Measurements from ENCODE around the gene CD81.

Gene CD81

DNA sequence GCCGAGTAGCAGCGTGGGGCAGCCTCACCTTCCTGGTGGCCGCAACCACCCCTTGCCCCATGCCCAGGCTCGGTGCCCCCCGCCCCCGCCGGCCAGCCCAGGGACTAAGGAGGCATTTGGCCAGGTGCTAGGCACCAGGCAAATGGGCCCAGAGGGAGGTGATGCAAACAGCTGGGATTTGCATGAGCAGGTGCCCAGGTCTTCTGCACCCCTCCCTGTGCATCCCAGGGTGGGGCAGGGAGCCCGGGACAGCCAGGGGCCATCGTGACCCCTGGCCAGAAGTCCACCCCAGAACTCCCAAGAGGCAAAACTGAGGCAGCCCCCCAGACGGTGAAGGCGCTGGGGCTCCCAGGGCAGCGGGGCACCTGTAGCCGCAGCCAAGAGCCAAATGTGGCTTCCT, 49.1 kb downstream of the CD81 start:
- H3K4me3 ChIP-seq (replicated peaks; ENCODE audit: low read depth, low read length) = no peak overlapping the region
- TF ChIP-seq, protein P1, sequence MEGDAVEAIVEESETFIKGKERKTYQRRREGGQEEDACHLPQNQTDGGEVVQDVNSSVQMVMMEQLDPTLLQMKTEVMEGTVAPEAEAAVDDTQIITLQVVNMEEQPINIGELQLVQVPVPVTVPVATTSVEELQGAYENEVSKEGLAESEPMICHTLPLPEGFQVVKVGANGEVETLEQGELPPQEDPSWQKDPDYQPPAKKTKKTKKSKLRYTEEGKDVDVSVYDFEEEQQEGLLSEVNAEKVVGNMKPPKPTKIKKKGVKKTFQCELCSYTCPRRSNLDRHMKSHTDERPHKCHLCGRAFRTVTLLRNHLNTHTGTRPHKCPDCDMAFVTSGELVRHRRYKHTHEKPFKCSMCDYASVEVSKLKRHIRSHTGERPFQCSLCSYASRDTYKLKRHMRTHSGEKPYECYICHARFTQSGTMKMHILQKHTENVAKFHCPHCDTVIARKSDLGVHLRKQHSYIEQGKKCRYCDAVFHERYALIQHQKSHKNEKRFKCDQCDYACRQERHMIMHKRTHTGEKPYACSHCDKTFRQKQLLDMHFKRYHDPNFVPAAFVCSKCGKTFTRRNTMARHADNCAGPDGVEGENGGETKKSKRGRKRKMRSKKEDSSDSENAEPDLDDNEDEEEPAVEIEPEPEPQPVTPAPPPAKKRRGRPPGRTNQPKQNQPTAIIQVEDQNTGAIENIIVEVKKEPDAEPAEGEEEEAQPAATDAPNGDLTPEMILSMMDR (IDR thresholded peaks at IDR 0.05; ENCODE audit: low read depth, low read length, missing control alignments) = no peak
- DNase-seq (ENCODE audit: extremely low read depth, low read depth) = no peak

DNA sequence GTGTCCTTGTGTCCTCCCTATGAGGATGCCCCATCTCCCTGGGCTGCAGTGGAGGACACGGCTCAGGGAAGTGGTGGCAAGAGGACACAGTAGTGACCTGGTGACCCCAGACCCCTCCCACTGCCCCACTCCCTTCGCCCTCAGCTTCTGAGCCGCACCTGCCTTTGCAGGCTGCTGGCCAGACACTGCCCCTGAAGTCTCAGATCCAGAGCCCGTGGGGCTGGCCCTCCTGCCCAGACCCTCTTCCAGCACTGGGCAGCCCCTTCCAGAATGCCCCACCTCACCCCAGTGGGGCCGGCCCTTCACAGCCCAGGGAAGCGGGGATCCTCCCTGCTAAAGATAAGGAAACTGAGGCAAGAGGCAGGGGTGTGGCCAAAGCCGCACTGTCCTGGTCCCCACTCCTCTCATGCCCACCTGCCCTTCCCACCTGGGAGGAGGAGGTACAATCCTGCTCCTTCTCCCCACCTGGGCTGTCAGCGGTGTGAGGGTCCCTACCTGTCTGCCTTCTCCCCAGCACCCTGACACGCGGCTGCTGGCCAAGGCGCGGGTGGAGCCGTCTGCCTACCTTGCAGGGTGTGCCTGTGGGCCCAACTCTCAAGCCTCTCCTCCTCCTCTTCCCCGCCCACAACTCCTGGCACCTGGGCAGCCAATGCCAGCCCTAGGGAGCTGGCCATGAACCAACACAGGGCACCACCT, 49.9 kb downstream of the CD81 start:
- no peak overlapping the region for H3K4me3 ChIP-seq (replicated peaks; ENCODE audit: low read depth, low read length)
- no peak for DNase-seq (ENCODE audit: extremely low read depth, low read depth)
- TF ChIP-seq, protein P1 (IDR thresholded peaks at IDR 0.05; ENCODE audit: low read depth, low read length, missing control alignments) = no peak

DNA sequence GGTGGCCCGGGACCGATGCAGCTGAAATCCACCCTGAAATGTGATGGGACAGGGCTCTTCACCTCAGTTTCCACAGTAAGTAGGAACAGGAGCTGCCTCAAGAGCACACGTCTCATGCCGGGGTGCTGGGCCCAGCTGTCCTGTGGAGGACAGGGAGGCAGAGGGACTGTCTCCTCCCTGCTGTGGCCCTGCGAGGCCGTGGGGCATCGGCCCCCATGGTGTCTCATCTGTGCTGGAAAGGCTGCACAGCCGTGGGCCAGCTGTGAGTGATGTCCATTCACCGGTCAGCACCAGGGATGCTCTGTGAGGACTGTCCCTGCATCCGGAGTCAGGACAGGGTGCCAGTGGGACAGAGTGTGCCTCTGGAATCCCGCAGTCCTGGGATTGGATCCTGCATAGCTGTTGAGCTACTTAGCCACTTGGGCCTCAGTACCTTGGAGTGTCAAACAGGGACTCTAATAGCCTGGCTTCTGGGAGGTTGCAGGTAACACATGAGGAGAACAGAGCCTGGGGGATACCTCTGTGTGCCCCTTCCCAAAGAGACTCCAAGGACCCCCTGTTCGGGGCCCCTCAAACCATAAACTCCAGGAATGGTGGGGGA, 50.7 kb downstream of the CD81 start:
- TF ChIP-seq, protein P1 (IDR thresholded peaks at IDR 0.05; ENCODE audit: low read depth, low read length, missing control alignments) = no peak
- DNase-seq (ENCODE audit: extremely low read depth, low read depth) = no peak

DNA sequence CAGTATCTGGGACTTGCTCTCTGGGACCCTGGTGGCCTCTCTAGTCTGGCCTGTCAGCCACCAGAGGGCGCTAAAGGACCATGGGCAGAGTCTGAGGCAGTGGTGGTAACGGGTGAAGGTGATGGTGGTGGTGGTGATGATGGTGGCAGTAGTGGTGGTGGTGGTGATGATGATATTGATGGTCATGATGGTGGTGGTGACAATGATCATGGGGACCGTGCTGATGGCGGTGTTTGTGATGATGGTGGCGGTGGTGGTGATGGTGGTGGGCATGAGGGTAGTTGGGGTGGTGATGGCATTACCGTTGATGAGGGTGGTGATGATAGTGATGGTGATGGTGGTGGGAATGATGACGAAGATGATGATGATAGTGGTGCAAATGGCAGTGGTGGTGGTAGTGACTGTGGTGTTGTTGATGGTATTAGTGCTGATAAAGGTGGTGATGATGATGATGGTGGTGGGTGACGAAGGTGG, 51.2 kb downstream of the CD81 start:
- H3K4me3 ChIP-seq (replicated peaks; ENCODE audit: low read depth, low read length) = no peak overlapping the region
- DNase-seq (ENCODE audit: extremely low read depth, low read depth) = no peak
- TF ChIP-seq, protein P1 (IDR thresholded peaks at IDR 0.05; ENCODE audit: low read depth, low read length, missing control alignments) = peak; percentile 93

More for the DNA sequence above, 50.7 kb downstream of the CD81 start:
- no peak overlapping the region for H3K4me3 ChIP-seq (replicated peaks; ENCODE audit: low read depth, low read length)

DNA sequence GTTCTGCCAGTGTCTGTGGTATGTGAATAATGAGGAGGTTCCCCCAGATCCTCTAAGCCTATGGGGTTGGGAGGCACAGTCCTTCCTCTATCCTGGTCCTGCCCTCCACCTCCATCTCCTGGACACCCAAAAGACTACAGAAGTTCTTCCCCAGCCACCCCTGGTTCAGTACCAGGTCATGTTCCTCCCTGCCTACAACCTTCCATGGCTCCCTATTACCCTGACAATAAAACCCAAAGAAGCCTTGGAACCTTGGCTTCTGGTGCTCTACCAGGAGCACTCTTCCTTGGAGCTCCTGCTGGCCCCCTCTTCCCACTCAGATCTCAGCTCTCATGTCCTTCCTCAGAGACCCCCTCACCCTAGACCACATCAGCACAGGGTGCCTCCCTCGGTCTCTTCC, 54.3 kb downstream of the CD81 start:
- DNase-seq (ENCODE audit: extremely low read depth, low read depth) = no peak
- no peak overlapping the region for H3K4me3 ChIP-seq (replicated peaks; ENCODE audit: low read depth, low read length)
- TF ChIP-seq, protein P1 (IDR thresholded peaks at IDR 0.05; ENCODE audit: low read depth, low read length, missing control alignments) = no peak

DNA sequence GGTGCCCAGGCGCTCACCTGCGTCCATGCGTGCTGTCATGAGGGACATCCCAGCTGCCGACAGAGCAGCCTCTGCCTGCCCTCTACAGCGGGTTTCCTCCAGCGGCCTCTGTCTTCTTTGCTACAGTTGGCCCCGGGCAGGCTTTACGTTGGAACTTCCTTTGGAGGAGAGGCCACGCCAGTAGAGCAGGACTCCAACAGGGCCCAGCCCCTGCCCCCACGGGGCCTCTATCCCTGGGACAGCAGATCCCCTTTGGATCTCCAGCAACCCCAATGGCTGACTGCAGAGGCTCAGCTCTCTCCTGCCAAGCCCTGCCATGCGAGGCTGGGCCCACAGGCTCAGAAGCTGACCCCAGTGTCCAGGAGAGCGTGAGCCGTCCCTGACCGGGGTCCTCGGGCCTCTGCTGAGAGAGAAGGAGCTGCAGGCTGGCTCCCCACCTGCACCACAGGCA, 55.1 kb downstream of the CD81 start:
- TF ChIP-seq, protein P1 (IDR thresholded peaks at IDR 0.05; ENCODE audit: low read depth, low read length, missing control alignments) = no peak
- H3K4me3 ChIP-seq (replicated peaks; ENCODE audit: low read depth, low read length) = no peak overlapping the region
- DNase-seq (ENCODE audit: extremely low read depth, low read depth) = no peak

Measured in HFF-Myc (cell line).